Measurements from ENCODE around the gene UBE2D2.

The UBE2D2 gene

GRCh38 chr5:139638090-139638735 is 77.1 kb downstream of the UBE2D2 start:
- H3K79me2 ChIP-seq (ENCODE audit: insufficient read depth, low read length) = no peaks in the 10 kb centered on the region
- peaks cover 67% of the 10 kb centered on the region for H3K4me1 ChIP-seq (ENCODE audit: insufficient read depth, low read length, severe bottlenecking)
- H4K20me1 ChIP-seq (ENCODE audit: insufficient read depth, low read length) = no peaks in the 10 kb centered on the region
- H2AFZ ChIP-seq (ENCODE audit: low read length) = no peak overlapping the region
- H3K9ac ChIP-seq (ENCODE audit: low read length) = peak overlapping the region; percentile 75
- H3K4me3 ChIP-seq (ENCODE audit: low read depth, low read length, poor library complexity, severe bottlenecking) = peak overlapping the region; percentile 63
- H3K9me3 ChIP-seq (ENCODE audit: low read length) = no peaks in the 10 kb centered on the region
- no peaks in the 10 kb centered on the region for H3K27me3 ChIP-seq (ENCODE audit: insufficient read depth, low read length)
- H3K27ac ChIP-seq (ENCODE audit: low read depth, low read length, poor library complexity, severe bottlenecking) = peak overlapping the region; percentile 98
- H3F3A ChIP-seq (ENCODE audit: insufficient read depth, low read length) = 0 out of 2 replicates have a peak, but pooled peaks cover 6% of the 10 kb centered on the region
- H3K36me3 ChIP-seq (ENCODE audit: insufficient read depth, low read length) = no peaks in the 10 kb centered on the region
- TF ChIP-seq CTCF (IDR thresholded peaks at IDR 0.05; ENCODE audit: low read length) = no peak
- TF ChIP-seq EZH2 (IDR thresholded peaks at IDR 0.05; ENCODE audit: borderline replicate concordance, low read length) = no peak
- no peaks in the 10 kb centered on the region for H3K9me2 ChIP-seq (ENCODE audit: low read depth, low read length)
- H3K4me2 ChIP-seq (ENCODE audit: low read length) = peak overlapping the region; percentile 98

- H3K9me2 ChIP-seq (ENCODE audit: low read depth, low read length) = no peaks in the 10 kb centered on the region
- no peaks in the 10 kb centered on the region for H3K79me2 ChIP-seq (ENCODE audit: insufficient read depth, low read length)
- no peak overlapping the region for H3K4me3 ChIP-seq (ENCODE audit: low read depth, low read length, poor library complexity, severe bottlenecking)
- H3K4me1 ChIP-seq (ENCODE audit: insufficient read depth, low read length, severe bottlenecking) = peaks cover 59% of the 10 kb centered on the region
- no peaks in the 10 kb centered on the region for H3K36me3 ChIP-seq (ENCODE audit: insufficient read depth, low read length)
- H3F3A ChIP-seq (ENCODE audit: insufficient read depth, low read length) = 0 out of 2 replicates have a peak, but pooled peaks cover 6% of the 10 kb centered on the region
- peak overlapping the region; percentile 22; the same call in 1 of the 2 replicates for H3K9ac ChIP-seq (ENCODE audit: low read length)
- H3K4me2 ChIP-seq (ENCODE audit: low read length) = peak overlapping the region; percentile 98; the same call in 1 of the 2 replicates
- peak overlapping the region; percentile 98 for H3K27ac ChIP-seq (ENCODE audit: low read depth, low read length, poor library complexity, severe bottlenecking)
- TF ChIP-seq CTCF (IDR thresholded peaks at IDR 0.05; ENCODE audit: low read length) (no peak), EZH2 (IDR thresholded peaks at IDR 0.05; ENCODE audit: borderline replicate concordance, low read length) (no peak)
- H2AFZ ChIP-seq (ENCODE audit: low read length) = no peak overlapping the region
- H4K20me1 ChIP-seq (ENCODE audit: insufficient read depth, low read length) = no peaks in the 10 kb centered on the region
- no peaks in the 10 kb centered on the region for H3K9me3 ChIP-seq (ENCODE audit: low read length)
- H3K27me3 ChIP-seq (ENCODE audit: insufficient read depth, low read length) = no peaks in the 10 kb centered on the region
Observed at GRCh38 chr5:139638736-139639618, 77.8 kb downstream of the UBE2D2 start.

- TF ChIP-seq EZH2 (IDR thresholded peaks at IDR 0.05; ENCODE audit: borderline replicate concordance, low read length) (no peak), CTCF (IDR thresholded peaks at IDR 0.05; ENCODE audit: low read length) (no peak)
- Histone ChIP-seq H3K4me2 (ENCODE audit: low read length) (no peak overlapping the region), H3K9ac (ENCODE audit: low read length) (no peak overlapping the region; the same call in 1 of the 2 replicates), H3K79me2 (ENCODE audit: insufficient read depth, low read length) (no peaks in the 10 kb centered on the region), H4K20me1 (ENCODE audit: insufficient read depth, low read length) (no peaks in the 10 kb centered on the region), H3K27me3 (ENCODE audit: insufficient read depth, low read length) (no peaks in the 10 kb centered on the region), H3K4me3 (ENCODE audit: low read depth, low read length, poor library complexity, severe bottlenecking) (no peak overlapping the region), H3K36me3 (ENCODE audit: insufficient read depth, low read length) (no peaks in the 10 kb centered on the region), H3K27ac (ENCODE audit: low read depth, low read length, poor library complexity, severe bottlenecking) (no peak overlapping the region), H3F3A (ENCODE audit: insufficient read depth, low read length) (0 out of 2 replicates have a peak, but pooled peaks cover 6% of the 10 kb centered on the region), H2AFZ (ENCODE audit: low read length) (no peak overlapping the region), H3K9me2 (ENCODE audit: low read depth, low read length) (no peaks in the 10 kb centered on the region), H3K4me1 (ENCODE audit: insufficient read depth, low read length, severe bottlenecking) (peaks cover 54% of the 10 kb centered on the region), H3K9me3 (ENCODE audit: low read length) (no peaks in the 10 kb centered on the region)
Observed at GRCh38 chr5:139639619-139640380, 78.7 kb downstream of the UBE2D2 start.
